Stimulated activated CD8-positive, alpha-beta memory T cell treated with anti-CD3 and anti-CD28 coated beads, Interleukin-12 subunit alpha, Interleukin-12 subunit beta, amount 100 ng/mL, for 1 hour (primary cell): Measurements from ENCODE around the gene CELF4.
"Not testable (repeated sequence)": the region's sequence is repeated elsewhere in the genome, so short reads cannot be mapped to it uniquely, and the experiment has no call there.

ENCODE experiments used
- DNase-seq: peaks from one replicate; pipeline ENCODE4 v3.0.0-alpha.2; 2020; ENCODE audit warnings: low read depth

Gene CELF4

GRCh38 chr18:37467002-37467662 lies 98.5 kb downstream of the CELF4 start:
- DNase-seq: no peak

GRCh38 chr18:37465958-37466357 lies 99.6 kb downstream of the CELF4 start:
- no peak for DNase-seq

GRCh38 chr18:37464257-37464656 lies 101.3 kb downstream of the CELF4 start:
- no peak for DNase-seq

- DNase-seq: not testable (repeated sequence)
These were observed 104.3 kb downstream of the CELF4 start for GRCh38 chr18:37461329-37461728.

- DNase-seq: no peak
These were observed 105.0 kb downstream of the CELF4 start for GRCh38 chr18:37460604-37461003.

- DNase-seq: no peak
These were observed 106.9 kb downstream of the CELF4 start for GRCh38 chr18:37458697-37459096.

- DNase-seq: no peak
These were observed 107.8 kb downstream of the CELF4 start for GRCh38 chr18:37457753-37458152.

GRCh38 chr18:37457341-37457740 lies 108.3 kb downstream of the CELF4 start:
- DNase-seq: no peak

- no peak for DNase-seq
These were observed 108.7 kb downstream of the CELF4 start for GRCh38 chr18:37456873-37457272.

GRCh38 chr18:37456395-37456794 lies 109.2 kb downstream of the CELF4 start:
- no peak for DNase-seq

GRCh38 chr18:37453752-37454151 lies 111.8 kb downstream of the CELF4 start:
- DNase-seq: no peak

GRCh38 chr18:37452682-37453385 lies 112.8 kb downstream of the CELF4 start:
- no peak for DNase-seq

GRCh38 chr18:37452015-37452414 lies 113.6 kb downstream of the CELF4 start:
- no peak for DNase-seq

- no peak for DNase-seq
These were observed 114.3 kb downstream of the CELF4 start for GRCh38 chr18:37451239-37451825.

GRCh38 chr18:37450434-37451132 lies 115.0 kb downstream of the CELF4 start:
- DNase-seq: no peak

GRCh38 chr18:37449618-37450017 lies 116.0 kb downstream of the CELF4 start:
- DNase-seq: no peak

- DNase-seq: no peak
These were observed 116.7 kb downstream of the CELF4 start for GRCh38 chr18:37448946-37449345.

- DNase-seq: no peak
These were observed 117.4 kb downstream of the CELF4 start for GRCh38 chr18:37447962-37448888.

GRCh38 chr18:37445836-37446235 lies 119.8 kb downstream of the CELF4 start:
- DNase-seq: no peak

- DNase-seq: no peak
These were observed 120.2 kb downstream of the CELF4 start for GRCh38 chr18:37445368-37445767.

GRCh38 chr18:37443325-37444055 lies 122.1 kb downstream of the CELF4 start:
- no peak for DNase-seq
